Measurements from ENCODE around the gene CX3CL1. TPM values are rescaled to one million over a fixed set of nuclear protein-coding genes. Genes with fewer than 3 reads are reported as not detected.

Gene CX3CL1
- total RNA-seq, 1 experiment from 2014 or later: not detected

GRCh38 chr16:57413733-57414132 is 41.4 kb downstream of the CX3CL1 start:
- intact Hi-C loops (cut with micrococcal nuclease; ENCODE audit: unreplicated experiment): no loop called here
- BruUV-seq (replicated peaks): no TSS peak
- no peaks in the 10 kb centered on the region; the same call in 1 of the 2 replicates for H3K27me3 ChIP-seq (ENCODE audit: insufficient read depth, low read depth)
- POLR2A ChIA-PET (ENCODE audit: unreplicated experiment): no interaction called here
- H3K9me2 ChIP-seq (ENCODE audit: insufficient read depth): no peaks in the 10 kb centered on the region
- CTCF ChIA-PET: no interaction called here
- TF ChIP-seq EZH2 (IDR thresholded peaks at IDR 0.05; ENCODE audit: low read depth): no peak
- H3F3A ChIP-seq (ENCODE audit: insufficient read depth, low read depth): peaks cover 22% of the 10 kb centered on the region; the same call in 1 of the 2 replicates
- H4K20me1 ChIP-seq (ENCODE audit: insufficient read depth): no peaks in the 10 kb centered on the region
- H3K9me3 ChIP-seq (ENCODE audit: insufficient read depth, low read depth): no peaks in the 10 kb centered on the region
- H3K4me3 ChIP-seq: no peak overlapping the region
- H2AFZ ChIP-seq: no peak overlapping the region
- H3K27ac ChIP-seq: no peak overlapping the region
- H3K36me3 ChIP-seq (ENCODE audit: low read depth): no peaks in the 10 kb centered on the region
- H3K4me1 ChIP-seq (replicated peaks; ENCODE audit: insufficient read depth): peaks cover 32% of the 10 kb centered on the region
- no peak overlapping the region for H3K4me2 ChIP-seq
- DNase-seq: no peak
- no peaks in the 10 kb centered on the region for H3K79me2 ChIP-seq (ENCODE audit: low read depth)

DNA sequence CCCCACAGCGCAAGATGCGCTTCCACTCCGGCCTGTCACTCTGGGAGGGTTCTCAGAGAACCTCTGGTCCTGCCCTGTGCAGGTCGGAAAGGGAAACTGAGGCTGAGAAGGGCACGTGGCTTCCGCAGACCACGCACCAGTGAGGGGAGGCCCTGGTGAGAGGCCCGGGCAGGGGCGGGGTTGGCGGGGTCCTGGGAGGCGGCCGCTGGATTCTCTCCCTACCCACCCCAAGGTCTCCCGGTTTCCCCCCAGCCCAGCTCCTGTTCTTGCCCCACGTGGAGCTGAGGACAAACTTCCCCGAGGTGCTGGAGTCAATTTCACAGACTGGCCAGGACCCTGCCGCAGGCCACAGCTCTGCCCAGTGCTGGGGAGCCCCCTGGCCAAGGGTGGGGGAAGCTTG is 43.8 kb downstream of the CX3CL1 start:
- Histone ChIP-seq H3K9me3 (ENCODE audit: insufficient read depth, low read depth) (no peaks in the 10 kb centered on the region), H3K27ac (no peak overlapping the region), H3K79me2 (ENCODE audit: low read depth) (no peaks in the 10 kb centered on the region), H3K4me1 (replicated peaks; ENCODE audit: insufficient read depth) (peaks cover 24% of the 10 kb centered on the region), H3K9me2 (ENCODE audit: insufficient read depth) (no peaks in the 10 kb centered on the region), H3K4me3 (no peak overlapping the region), H2AFZ (no peak overlapping the region), H3K4me2 (no peak overlapping the region), H3K27me3 (ENCODE audit: insufficient read depth, low read depth) (no peaks in the 10 kb centered on the region; the same call in 1 of the 2 replicates), H4K20me1 (ENCODE audit: insufficient read depth) (no peaks in the 10 kb centered on the region), H3F3A (ENCODE audit: insufficient read depth, low read depth) (peaks cover 26% of the 10 kb centered on the region; the same call in 1 of the 2 replicates), H3K36me3 (ENCODE audit: low read depth) (no peaks in the 10 kb centered on the region)
- intact Hi-C loops (cut with micrococcal nuclease; ENCODE audit: unreplicated experiment): loop anchor here (2.0 to 5.0 kb wide), 2 partner anchors 37 to 229 kb away; partner anchors contain the start of genes PSME3IP1 and RSPRY1
- POLR2A ChIA-PET (ENCODE audit: unreplicated experiment): no interaction called here
- BruUV-seq (replicated peaks): no TSS peak
- no peak for DNase-seq
- CTCF ChIA-PET: interaction anchor here (0.6 to 1.8 kb wide), 6 partner anchors 24 to 116 kb away, joined by 3 to 7 read pairs (median 4); no protein-coding TSS in a partner anchor
- TF ChIP-seq, protein P1, sequence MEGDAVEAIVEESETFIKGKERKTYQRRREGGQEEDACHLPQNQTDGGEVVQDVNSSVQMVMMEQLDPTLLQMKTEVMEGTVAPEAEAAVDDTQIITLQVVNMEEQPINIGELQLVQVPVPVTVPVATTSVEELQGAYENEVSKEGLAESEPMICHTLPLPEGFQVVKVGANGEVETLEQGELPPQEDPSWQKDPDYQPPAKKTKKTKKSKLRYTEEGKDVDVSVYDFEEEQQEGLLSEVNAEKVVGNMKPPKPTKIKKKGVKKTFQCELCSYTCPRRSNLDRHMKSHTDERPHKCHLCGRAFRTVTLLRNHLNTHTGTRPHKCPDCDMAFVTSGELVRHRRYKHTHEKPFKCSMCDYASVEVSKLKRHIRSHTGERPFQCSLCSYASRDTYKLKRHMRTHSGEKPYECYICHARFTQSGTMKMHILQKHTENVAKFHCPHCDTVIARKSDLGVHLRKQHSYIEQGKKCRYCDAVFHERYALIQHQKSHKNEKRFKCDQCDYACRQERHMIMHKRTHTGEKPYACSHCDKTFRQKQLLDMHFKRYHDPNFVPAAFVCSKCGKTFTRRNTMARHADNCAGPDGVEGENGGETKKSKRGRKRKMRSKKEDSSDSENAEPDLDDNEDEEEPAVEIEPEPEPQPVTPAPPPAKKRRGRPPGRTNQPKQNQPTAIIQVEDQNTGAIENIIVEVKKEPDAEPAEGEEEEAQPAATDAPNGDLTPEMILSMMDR (conservative IDR thresholded peaks at IDR 0.05): no peak
- no peak for TF ChIP-seq EZH2 (IDR thresholded peaks at IDR 0.05; ENCODE audit: low read depth)

DNA sequence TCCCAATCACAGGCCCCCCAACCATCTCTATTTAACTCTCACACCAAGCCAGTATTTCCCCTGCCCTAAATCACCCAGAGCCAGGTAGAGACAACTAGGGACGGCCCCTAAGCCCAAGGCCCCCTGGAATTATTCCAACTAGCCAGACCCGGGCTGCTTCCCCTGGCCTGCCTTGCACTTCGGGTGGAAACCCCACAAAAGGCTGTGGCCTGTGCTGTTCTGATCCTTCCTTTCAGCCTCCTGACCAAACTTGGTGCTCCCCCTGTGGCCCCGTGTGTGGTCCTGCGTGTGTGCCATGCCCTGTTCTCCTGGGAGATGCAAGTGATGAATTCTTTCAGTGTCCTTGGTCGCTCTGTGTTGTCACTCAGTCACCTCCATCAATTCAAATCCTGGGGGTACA is 47.2 kb downstream of the CX3CL1 start:
- DNase-seq: no peak
- peaks cover 26% of the 10 kb centered on the region; the same call in 1 of the 2 replicates for H3F3A ChIP-seq (ENCODE audit: insufficient read depth, low read depth)
- H4K20me1 ChIP-seq (ENCODE audit: insufficient read depth): no peaks in the 10 kb centered on the region
- no peak overlapping the region for H2AFZ ChIP-seq
- H3K9me2 ChIP-seq (ENCODE audit: insufficient read depth): no peaks in the 10 kb centered on the region
- H3K36me3 ChIP-seq (ENCODE audit: low read depth): no peaks in the 10 kb centered on the region
- peak overlapping the region; percentile 16; the same call in 1 of the 2 replicates for H3K27ac ChIP-seq
- TF ChIP-seq, protein P1 (conservative IDR thresholded peaks at IDR 0.05): no peak
- TF ChIP-seq EZH2 (IDR thresholded peaks at IDR 0.05; ENCODE audit: low read depth): no peak
- POLR2A ChIA-PET (ENCODE audit: unreplicated experiment): no interaction called here
- no peak overlapping the region for H3K4me3 ChIP-seq
- H3K9me3 ChIP-seq (ENCODE audit: insufficient read depth, low read depth): no peaks in the 10 kb centered on the region
- H3K79me2 ChIP-seq (ENCODE audit: low read depth): no peaks in the 10 kb centered on the region
- no peaks in the 10 kb centered on the region for H3K27me3 ChIP-seq (ENCODE audit: insufficient read depth, low read depth)
- H3K4me2 ChIP-seq: peak overlapping the region; percentile 74; the same call in 1 of the 2 replicates
- intact Hi-C loops (cut with micrococcal nuclease; ENCODE audit: unreplicated experiment): loop anchor here (5.0 kb wide), 1 partner anchor 232 kb away; the partner anchor contains the start of genes PSME3IP1 and RSPRY1
- CTCF ChIA-PET: interaction anchor here (0.8 kb wide), 1 partner anchor 118 kb away, joined by 3 read pairs; no protein-coding TSS in a partner anchor
- BruUV-seq (replicated peaks): no TSS peak
- peaks cover 26% of the 10 kb centered on the region for H3K4me1 ChIP-seq (replicated peaks; ENCODE audit: insufficient read depth)

Data from PC-9 (cell line).